A673 (cell line): Measurements from ENCODE around the gene DNAI2. TPM values are rescaled to one million over a fixed set of nuclear protein-coding genes. Genes with fewer than 3 reads are reported as not detected.

Experiments used
- BruUV-seq: library from RNA; stranded (reverse); fragments of 400-500 nt; replicated peaks from 2 replicates; lab custom pipeline; 2021; lab: Mats Ljungman, UMichigan
- CTCF ChIA-PET: fragments of 300-600 bp; sonication (Branson Sonifier 250); formaldehyde crosslinking; loops from one replicate; lab custom pipeline; 2022; ENCODE audit warnings: antibody characterized with exemption; lab: Charles Lee
- POLR2A ChIA-PET: fragments of 300-600 bp; sonication (Branson Sonifier 250); formaldehyde crosslinking; loops from one replicate; lab custom pipeline; 2022; ENCODE audit warnings: antibody characterized with exemption; ENCODE audit not compliant: low non-redundant PET; lab: Charles Lee
- DNase-seq: peaks from one replicate; pipeline ENCODE4 v3.0.0-alpha.2; 2015; ENCODE audit warnings: low spot score
- H3K27ac ChIP-seq: fragments of 200-600 bp; sonication (generic); 2 replicates; pipeline ENCODE4 v1.5.1; 2016; ENCODE audit warnings: mixed run types, low read depth, mild to moderate bottlenecking, mixed read lengths, antibody characterized with exemption, low read length; ENCODE audit not compliant: poor library complexity, severe bottlenecking
- H3K27me3 ChIP-seq: fragments of 200-600 bp; sonication (generic); replicated peaks from 2 replicates; pipeline ENCODE4 v1.6.1; 2017; ENCODE audit warnings: mixed run types, low read depth, mild to moderate bottlenecking, mixed read lengths, antibody characterized with exemption, low read length; ENCODE audit not compliant: insufficient read depth, poor library complexity
- H3K36me3 ChIP-seq: fragments of 200-600 bp; sonication (generic); 2 replicates; pipeline ENCODE4 v1.6.1; 2016; ENCODE audit warnings: mixed run types, mild to moderate bottlenecking, mixed read lengths, antibody characterized with exemption, low read length; ENCODE audit not compliant: insufficient read depth, poor library complexity, severe bottlenecking
- H3K4me1 ChIP-seq: fragments of 200-600 bp; sonication (generic); 2 replicates; pipeline ENCODE4 v1.6.1; 2017; ENCODE audit warnings: mixed run types, mild to moderate bottlenecking, mixed read lengths, antibody characterized with exemption, low read length; ENCODE audit not compliant: insufficient read depth, poor library complexity, severe bottlenecking
- H3K4me3 ChIP-seq: fragments of 200-600 bp; sonication (generic); 2 replicates; pipeline ENCODE4 v1.5.1; 2016; ENCODE audit warnings: low read depth, mixed run types, mild to moderate bottlenecking, mixed read lengths, low read length; ENCODE audit not compliant: poor library complexity, severe bottlenecking
- H3K9me3 ChIP-seq: fragments of 200-600 bp; sonication (generic); 2 replicates; pipeline ENCODE4 v1.6.1; 2016; ENCODE audit warnings: mixed run types, low read depth, mild to moderate bottlenecking, mixed read lengths, antibody characterized with exemption, low read length; ENCODE audit not compliant: poor library complexity, severe bottlenecking
- EZH2 ChIP-seq: fragments of 200-600 bp; sonication (generic); IDR thresholded peaks from 2 replicates; pipeline ENCODE4 v1.6.1; 2017; ENCODE audit warnings: borderline replicate concordance, low read depth, mild to moderate bottlenecking, mixed read lengths, antibody characterized with exemption, low read length; ENCODE audit not compliant: poor library complexity, severe bottlenecking
- intact Hi-C: fragments of 100-400 bp; cut with micrococcal nuclease; formaldehyde crosslinking; loops from one replicate; pipeline ENCODE4 v1.10.0; 2022; ENCODE audit not compliant: unreplicated experiment
- total RNA-seq: library from RNA; stranded (reverse); gene quantifications from 2 replicates; pipeline ENCODE4 v1.2.3, GENCODE V29; 2021
- TF ChIP-seq, protein P1 (sequence below): fragments of 300-800, 200-600 bp; sonication (generic); conservative IDR thresholded peaks from 2 replicates; pipeline ENCODE4 v1.5.1; 2017; ENCODE audit warnings: low read depth, mild to moderate bottlenecking, antibody characterized with exemption, low read length, moderate library complexity, mixed read lengths

The DNAI2 gene
- total RNA-seq, 1 experiment from 2014 or later: not detected

DNA sequence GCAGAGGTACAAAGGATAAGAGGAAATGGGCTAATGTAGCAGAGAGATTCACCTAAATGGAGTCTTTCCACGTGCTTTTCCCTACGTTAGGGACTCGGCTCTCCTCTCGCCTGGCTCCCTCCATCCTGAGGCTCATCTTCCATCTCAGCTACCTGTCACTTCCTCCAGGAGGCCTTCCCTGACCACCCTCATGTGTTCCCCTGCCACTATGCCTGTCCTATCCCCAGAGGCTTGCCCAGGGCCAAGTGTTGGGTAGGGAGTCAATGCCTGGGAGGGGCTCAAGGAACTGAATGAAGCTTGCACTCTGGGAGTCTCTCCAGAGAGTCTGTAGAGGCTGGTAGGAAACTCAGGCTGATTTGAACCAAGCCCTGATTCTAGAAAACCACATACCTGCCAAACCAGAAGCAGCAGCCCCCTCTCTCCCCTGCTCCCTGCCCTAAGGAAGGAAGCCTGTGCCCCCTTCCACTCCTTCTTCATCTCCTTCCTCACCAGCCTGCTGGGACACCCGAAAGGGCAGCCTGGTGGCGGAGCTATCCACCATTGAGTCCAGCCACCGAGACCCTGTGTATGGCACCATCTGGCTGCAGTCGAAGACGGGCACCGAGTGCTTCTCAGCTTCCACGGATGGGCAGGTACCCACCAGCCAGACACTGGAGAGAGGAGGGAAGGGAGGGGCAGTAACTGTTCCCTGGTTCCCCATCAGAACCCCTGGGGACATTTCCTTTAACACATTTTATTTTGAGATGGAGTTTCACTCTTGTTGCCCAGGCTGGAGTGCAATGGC, 25.4 kb downstream of the DNAI2 start:
- Histone ChIP-seq H3K27me3 (no peaks in the 10 kb centered on the region), H3K9me3 (no peaks in the 10 kb centered on the region), H3K4me3 (no peak overlapping the region), H3K36me3 (no peaks in the 10 kb centered on the region), H3K27ac (no peak overlapping the region), H3K4me1 (no peaks in the 10 kb centered on the region)
- TF ChIP-seq, protein P1, sequence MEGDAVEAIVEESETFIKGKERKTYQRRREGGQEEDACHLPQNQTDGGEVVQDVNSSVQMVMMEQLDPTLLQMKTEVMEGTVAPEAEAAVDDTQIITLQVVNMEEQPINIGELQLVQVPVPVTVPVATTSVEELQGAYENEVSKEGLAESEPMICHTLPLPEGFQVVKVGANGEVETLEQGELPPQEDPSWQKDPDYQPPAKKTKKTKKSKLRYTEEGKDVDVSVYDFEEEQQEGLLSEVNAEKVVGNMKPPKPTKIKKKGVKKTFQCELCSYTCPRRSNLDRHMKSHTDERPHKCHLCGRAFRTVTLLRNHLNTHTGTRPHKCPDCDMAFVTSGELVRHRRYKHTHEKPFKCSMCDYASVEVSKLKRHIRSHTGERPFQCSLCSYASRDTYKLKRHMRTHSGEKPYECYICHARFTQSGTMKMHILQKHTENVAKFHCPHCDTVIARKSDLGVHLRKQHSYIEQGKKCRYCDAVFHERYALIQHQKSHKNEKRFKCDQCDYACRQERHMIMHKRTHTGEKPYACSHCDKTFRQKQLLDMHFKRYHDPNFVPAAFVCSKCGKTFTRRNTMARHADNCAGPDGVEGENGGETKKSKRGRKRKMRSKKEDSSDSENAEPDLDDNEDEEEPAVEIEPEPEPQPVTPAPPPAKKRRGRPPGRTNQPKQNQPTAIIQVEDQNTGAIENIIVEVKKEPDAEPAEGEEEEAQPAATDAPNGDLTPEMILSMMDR: no peak
- TF ChIP-seq EZH2: no peak
- intact Hi-C loops: loop anchor here (2.0 to 10.0 kb wide), 3 partner anchors 55 to 193 kb away; partner anchors contain the start of gene TTYH2
- ChIA-PET POLR2A (no interaction called here), CTCF (interaction anchor here (0.5 kb wide), 1 partner anchor 46 kb away, joined by 3 read pairs; no protein-coding TSS in a partner anchor)
- no peak for DNase-seq
- BruUV-seq: no TSS peak

GRCh38 chr17:74303305-74303704, 29.3 kb downstream of the DNAI2 start:
- H3K36me3 ChIP-seq: no peaks in the 10 kb centered on the region
- no peaks in the 10 kb centered on the region for H3K27me3 ChIP-seq
- ChIA-PET POLR2A (no interaction called here), CTCF (interaction anchor here (0.7 to 0.8 kb wide), 2 partner anchors 43 to 329 kb away, joined by 3 to 6 read pairs; no protein-coding TSS in a partner anchor)
- DNase-seq: no peak
- no TSS peak for BruUV-seq
- no peak overlapping the region for H3K4me3 ChIP-seq
- H3K9me3 ChIP-seq: no peaks in the 10 kb centered on the region
- intact Hi-C loops: loop anchor here (10.0 kb wide), 1 partner anchor 51 kb away; no protein-coding TSS in a partner anchor
- no peak for TF ChIP-seq EZH2
- TF ChIP-seq, protein P1: no peak
- no peaks in the 10 kb centered on the region for H3K4me1 ChIP-seq
- no peak overlapping the region for H3K27ac ChIP-seq

DNA sequence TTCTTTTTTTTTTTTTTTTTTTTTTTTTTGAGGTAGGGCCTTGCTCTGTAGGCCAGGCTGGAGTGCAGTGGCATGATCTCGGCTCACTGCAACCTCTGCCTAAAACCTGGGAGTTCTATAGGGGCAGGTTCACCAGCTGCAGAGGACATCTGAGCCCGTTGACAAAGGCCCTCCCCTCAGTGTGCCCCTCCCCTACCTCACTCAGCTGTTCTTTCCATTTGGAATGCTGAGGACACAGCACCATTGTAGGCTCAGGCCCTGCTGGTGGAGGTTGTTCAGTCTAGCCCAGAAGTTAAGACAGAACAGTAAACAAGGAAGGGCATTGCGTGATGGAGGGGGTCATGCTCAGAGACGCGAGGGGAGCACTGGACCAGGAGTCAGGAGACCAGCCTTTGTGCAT, 30.1 kb downstream of the DNAI2 start:
- Histone ChIP-seq H3K36me3 (no peaks in the 10 kb centered on the region), H3K4me3 (no peak overlapping the region), H3K27ac (no peak overlapping the region), H3K4me1 (no peaks in the 10 kb centered on the region), H3K9me3 (no peaks in the 10 kb centered on the region), H3K27me3 (no peaks in the 10 kb centered on the region)
- ChIA-PET POLR2A (no interaction called here), CTCF (interaction anchor here (0.6 to 0.7 kb wide), 3 partner anchors 14 to 229 kb away, joined by 3 to 6 read pairs (median 3); no protein-coding TSS in a partner anchor)
- DNase-seq: no peak
- intact Hi-C loops: loop anchor here (10.0 kb wide), 1 partner anchor 51 kb away; no protein-coding TSS in a partner anchor
- TF ChIP-seq, protein P1: no peak
- no peak for TF ChIP-seq EZH2
- BruUV-seq: no TSS peak
